HK-2 (cell line): ENCODE data around the gene HTR1E.
A peak's percentile ranks its signal among the peaks of the same experiment; 100 is the strongest.
"Not testable (repeated sequence)": the region's sequence is repeated elsewhere in the genome, so short reads cannot be mapped to it uniquely, and the experiment has no call there.

ENCODE experiments used
- DNase-seq: peaks from one replicate; pipeline ENCODE4 v3.0.0-alpha.2; 2018; ENCODE audit not compliant: unreplicated experiment

The HTR1E gene, protein sequence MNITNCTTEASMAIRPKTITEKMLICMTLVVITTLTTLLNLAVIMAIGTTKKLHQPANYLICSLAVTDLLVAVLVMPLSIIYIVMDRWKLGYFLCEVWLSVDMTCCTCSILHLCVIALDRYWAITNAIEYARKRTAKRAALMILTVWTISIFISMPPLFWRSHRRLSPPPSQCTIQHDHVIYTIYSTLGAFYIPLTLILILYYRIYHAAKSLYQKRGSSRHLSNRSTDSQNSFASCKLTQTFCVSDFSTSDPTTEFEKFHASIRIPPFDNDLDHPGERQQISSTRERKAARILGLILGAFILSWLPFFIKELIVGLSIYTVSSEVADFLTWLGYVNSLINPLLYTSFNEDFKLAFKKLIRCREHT

DNA sequence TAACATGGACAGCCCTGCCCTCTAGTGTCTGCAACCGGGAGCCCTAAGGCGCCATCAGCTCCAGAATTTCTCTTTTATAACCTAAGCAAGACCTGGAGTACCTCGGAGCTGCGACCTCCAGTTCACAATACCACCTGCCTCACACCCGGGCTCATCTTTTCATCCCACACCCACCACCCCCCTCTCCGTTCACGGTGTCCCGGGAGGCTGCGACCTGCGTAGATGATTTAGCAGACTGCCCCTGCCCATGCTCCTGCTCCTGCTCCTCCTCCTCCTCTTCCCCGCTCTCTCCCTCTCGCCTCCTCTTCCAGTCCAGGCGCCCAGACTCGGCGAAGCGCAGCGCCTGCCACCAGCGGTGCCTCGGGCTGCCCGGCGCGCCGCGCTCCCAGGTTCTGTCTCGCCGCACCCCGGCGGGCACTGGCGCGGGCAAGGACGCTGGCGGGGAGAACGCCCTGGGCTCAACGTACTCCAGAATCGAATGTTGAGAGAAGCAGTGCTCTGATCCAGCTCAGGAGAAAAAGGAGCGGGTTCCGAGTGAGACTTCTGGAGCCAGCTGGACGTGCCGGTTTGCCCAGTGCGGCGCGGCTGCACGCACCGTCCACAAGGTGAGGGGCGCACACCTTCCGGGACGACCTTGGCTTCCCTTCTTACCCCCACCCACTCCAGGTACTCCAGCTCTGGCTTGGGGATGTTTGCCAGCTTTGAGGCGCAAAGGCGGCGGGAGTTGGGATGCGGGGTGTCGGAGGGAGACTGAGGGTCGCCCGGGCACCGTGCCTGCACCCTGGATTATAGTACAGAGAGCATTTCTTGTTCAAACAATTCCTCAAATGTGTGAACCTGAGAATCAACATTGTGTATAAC lies at the start of gene HTR1E:
HTR1E (plus strand) TSS at position 310 of the 861 bp plus-strand sequence. CDS start 77,807 bp downstream, outside the sequence.
- DNase-seq: peak; percentile 22

DNA sequence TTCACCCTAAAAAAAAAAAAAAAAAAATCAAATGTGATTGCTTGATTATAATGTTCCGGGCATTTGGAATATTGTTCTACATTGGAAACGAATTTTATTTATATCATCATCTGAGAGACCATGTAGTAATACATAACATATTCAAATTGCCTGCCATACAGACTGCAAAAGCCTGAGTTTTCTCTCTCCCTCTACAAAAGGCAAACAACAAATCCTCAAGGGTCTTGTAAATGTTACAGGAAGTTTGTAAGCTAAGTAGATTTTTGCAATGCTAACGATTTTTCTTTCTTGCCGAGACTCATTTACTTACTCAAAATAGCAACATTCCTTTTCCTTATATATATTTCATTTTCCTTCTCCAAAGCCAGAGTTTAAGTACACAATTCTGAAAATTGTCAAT lies 49.0 kb upstream of the HTR1E start:
- no peak for DNase-seq

DNA sequence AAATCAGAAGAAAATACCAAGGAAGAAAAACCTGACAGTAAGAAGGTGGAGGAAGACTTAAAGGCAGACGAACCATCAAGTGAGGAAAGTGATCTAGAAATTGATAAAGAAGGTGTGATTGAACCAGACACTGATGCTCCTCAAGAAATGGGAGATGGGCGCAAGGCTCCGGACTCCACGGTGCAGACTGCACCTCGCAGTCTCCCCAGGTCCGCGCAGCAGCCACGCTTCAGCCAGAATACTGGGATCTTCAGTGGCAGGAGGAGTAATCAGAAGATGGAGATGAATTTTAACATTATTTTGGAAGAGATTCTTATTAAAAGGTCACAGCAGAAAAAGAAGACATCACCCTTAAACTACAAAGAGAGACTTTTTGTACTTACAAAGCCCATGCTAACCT lies 40.1 kb upstream of the HTR1E start:
- not testable (repeated sequence) for DNase-seq

DNA sequence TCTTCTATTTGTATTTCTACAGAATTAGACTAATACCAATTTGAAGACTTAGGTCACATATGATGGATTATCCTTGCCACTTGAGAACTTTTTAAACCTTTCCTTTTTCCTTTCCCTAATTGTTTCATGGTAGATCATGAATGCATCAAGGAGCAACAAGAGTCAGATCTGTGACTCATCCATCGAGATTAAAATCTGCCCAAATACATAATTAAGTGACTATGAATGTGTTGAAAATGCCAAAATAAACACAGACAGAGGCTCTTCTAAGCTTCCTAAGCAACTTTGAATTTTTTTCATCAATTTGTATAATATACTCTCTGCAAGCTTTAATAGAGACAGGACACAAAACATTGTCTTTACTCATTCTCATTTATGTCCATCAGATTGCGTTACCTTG lies 23.5 kb upstream of the HTR1E start:
- no peak for DNase-seq

DNA sequence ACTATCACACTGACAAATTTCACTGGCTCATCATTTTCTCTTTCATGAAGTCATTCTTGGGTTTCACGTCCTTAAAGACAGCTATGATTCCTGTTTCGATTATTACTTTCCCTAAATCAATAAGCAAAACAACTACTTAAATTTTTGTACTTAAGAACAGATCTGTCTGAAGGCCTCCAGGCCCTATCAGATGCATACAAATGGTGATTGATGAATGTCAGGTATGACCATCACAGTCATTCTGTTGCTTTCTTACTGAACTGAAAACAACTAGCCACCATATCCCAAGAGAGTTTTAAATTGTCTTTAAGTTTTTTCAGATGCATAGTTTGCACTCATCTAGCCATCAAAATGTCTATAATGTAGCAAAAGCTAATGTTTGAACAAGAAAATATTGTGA lies 20.9 kb upstream of the HTR1E start:
- no peak for DNase-seq

DNA sequence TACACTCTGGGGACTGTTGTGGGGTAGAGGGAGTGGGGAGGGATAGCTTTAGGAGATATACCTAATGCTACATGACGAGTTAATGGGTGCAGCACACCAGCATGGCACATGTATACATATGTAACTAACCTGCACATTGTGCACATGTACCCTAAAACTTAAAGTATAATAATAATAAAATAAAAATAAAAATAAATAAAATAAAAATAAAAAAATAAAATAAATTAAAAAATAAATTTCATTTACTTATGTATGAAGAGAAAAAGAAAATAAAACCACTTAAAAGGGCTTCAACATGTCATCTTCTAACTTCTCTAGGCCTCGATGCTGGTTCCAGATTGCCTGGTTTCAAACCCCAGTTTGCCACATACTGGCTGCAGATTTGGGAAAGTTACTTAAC lies 10.2 kb upstream of the HTR1E start:
- DNase-seq: not testable (repeated sequence)

DNA sequence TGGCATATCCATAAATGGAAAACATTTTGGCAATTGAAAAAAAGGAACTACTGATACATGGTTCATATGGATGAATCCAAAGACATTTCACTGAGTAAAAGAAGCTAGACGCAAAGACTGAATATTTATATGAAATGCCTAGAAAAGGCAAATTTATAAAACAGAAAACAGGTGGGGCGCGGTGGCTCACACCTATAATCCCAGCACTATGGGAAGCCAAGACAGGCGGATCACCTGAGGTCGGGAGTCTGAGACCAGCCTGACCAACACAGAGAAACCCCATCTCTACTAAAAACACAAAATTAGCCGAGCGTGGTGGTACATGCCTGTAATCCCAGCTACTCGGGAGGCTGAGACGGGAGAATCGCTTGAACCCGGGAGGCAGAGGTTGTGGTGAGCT lies 9.5 kb upstream of the HTR1E start:
- DNase-seq: not testable (repeated sequence)

DNA sequence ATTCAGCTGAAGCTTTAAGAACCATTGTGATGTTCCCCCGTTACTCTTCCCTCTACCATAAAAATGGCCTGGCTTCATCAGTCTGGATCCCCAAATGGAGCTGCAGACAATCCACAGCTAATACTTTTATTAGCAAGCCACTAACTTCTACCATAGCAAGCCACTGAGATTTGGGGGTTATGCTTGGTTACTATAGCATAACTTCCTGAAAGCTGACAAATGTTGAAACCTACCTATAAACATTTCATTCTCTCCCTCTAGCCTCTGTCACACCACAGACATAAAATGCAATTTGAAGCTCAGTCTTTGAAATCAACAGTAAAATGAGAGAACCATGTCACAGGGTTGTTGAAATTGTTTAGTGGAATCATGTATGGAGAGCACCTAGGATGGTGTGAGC lies 3.0 kb upstream of the HTR1E start:
- DNase-seq: no peak

DNA sequence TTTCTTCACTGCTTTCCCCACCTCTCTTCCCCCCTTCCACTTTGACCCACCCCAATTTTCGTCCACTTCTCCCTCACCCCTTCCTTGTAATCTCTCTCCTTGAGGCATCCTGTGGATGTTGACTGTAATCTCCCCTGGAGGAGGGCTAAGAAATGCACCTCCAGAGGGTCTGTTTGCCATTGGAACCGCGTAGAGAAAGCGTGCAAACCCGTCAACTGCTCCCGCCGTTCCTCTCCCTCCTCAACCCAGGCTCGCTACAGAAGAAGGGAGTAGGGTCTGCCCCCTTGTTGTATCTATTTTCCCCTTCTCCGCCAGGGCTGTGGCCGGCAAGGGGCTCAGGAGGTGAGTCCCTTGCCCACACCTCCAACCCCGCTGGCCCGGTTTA lies 502 bp upstream of the HTR1E start:
- no peak for DNase-seq

DNA sequence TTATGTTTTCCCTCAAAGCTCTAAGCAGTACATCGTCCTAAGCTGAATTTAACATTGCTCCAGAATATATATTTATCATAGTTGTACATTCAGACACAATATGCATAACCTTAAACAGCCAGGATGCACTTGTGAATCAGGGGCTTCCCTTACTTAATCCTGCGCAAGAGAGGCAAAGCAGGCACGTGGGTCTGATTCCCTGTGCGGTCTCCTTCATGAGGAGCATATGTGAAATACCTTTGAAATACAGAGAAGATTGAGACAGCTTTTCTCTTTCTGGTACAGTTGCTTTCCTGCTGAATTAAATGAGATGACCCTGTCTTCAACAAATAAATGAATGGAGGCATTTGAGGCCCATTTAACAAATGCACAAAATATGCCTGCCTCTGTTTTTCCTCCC lies 1.5 kb downstream of the HTR1E start:
- no peak for DNase-seq

DNA sequence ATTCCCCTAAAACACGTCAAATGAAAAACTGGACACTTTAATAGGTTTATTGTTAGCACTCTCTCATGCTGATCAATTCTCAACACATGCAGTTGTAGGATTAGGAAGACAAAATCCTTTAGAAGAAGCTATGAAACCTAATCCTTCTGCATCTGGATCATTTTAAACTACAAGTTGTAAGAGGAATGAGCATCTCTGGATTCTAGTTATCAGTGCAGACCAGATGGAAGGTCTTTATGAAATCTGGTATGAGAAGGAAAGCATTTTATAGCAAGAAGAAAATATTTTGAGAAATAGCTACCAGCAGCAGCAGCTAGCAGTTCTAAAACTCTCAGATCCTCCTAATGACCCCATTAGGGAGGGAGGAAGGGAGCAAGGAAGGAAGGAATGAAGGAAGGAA lies 4.1 kb downstream of the HTR1E start:
- DNase-seq: no peak

DNA sequence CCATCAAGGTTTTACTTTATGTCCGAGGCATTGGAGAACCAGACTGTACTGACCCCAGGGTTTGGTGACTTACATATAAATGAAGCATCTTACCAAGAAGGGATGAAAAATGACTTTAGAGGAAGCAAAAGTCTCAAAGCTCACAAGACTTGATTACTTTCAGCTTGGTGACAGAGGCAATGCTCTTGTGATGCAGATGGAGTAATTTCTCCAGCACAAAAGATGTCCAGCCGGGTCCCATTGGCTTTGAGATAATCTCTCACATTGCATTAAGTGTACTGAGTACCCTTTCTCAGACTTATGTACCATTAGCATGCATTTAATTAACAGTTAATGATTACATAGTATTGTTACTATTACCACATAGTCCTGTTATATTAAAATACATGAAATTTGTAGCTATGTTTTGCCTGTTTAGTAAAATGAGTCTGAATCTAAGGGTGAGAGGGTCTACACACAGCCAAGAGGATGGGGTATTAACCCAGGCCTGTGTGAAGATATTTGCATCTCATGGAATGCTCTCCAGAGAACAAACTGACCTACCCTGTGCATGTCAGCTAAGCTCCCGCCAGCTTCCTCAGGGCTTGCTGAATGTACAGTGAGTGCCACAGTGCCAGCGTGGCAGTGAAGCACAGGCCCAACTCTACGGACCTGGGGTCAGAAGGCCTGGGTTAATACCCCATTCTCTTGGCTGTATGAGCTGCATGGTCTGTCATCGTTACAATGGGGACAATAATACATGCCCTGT lies 5.6 kb downstream of the HTR1E start:
- no peak for DNase-seq

DNA sequence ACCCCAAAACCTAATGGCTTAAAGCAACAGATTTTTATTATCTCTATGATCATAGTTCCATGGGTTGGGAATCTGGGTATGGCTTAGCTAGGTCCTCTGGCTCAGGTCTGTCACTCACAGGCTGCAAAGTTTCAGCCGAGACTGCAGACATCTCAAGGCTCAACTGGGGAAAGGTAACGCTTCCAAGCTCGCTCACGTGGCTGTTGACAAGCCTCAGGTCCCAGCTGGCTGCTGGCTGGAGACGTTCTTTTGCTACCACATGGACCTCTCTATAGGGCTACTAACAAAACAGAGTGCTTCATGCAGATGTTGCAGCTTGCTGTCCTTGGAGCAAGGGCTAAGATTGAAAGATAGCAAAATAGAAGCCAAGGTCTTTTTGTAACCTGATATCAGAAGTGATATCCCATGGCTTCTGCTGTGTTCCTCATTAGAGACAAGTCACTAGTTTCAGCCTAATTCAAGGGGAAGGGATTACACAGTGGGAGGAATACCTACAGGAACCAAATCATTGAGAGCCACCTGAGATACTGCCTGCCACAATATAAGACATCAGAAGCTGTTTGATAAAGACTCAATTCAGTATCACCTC lies 6.6 kb downstream of the HTR1E start:
- DNase-seq: no peak

DNA sequence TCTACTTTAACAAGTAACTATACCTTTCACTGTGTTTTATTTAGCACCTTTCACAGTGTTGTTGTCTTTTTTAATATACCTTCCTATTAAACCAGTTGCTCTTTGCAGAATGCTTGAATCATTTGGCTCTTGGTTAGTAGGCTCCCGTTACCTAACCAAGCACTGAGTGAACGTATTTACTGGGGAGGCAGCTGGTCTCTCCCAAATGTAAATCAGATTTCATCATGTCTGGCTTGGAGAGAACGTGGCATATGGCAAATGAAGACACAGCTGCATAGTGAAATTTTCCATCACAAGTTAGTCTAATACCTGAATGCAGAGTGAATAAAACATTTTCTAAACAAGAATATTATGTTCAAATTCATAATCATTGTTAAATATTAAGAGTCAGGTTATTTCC lies 12.4 kb downstream of the HTR1E start:
- DNase-seq: no peak

DNA sequence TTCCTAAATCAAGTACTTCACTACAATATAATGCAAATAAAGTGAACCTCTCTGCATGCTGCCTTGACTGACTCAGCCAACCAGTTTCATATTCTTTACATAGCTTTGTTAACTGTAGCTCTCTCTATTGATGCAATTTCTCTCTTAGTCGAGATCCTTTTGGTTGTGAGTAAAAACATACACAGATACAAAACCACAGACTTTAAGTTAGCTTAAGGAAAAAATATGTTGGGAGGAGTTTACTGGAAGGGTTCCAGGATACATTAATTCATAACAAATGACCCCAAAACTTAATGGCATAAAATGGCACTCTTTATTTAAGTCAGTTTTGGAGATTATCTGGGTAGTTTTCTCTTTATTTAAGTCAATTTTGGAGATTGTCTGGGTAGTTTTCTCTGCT lies 15.7 kb downstream of the HTR1E start:
- no peak for DNase-seq

DNA sequence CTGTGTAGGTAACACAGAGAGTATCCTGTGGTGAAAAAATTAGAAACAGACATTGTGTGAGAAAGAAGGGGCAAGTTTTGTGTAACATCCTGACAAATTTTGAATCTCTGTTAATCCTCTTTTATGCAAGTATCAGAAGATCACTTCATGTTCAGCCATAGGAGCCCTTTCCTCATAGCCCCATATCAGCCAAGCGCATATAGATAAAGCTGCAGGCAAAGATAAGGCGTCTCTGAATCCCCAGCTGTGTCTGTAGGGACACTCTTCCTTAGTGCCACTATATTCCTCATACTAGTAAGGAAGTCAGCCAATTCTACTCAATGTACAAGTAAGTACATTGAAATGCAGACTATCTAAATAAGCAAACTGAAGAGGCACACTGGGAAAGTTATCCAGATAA lies 22.3 kb downstream of the HTR1E start:
- DNase-seq: no peak

DNA sequence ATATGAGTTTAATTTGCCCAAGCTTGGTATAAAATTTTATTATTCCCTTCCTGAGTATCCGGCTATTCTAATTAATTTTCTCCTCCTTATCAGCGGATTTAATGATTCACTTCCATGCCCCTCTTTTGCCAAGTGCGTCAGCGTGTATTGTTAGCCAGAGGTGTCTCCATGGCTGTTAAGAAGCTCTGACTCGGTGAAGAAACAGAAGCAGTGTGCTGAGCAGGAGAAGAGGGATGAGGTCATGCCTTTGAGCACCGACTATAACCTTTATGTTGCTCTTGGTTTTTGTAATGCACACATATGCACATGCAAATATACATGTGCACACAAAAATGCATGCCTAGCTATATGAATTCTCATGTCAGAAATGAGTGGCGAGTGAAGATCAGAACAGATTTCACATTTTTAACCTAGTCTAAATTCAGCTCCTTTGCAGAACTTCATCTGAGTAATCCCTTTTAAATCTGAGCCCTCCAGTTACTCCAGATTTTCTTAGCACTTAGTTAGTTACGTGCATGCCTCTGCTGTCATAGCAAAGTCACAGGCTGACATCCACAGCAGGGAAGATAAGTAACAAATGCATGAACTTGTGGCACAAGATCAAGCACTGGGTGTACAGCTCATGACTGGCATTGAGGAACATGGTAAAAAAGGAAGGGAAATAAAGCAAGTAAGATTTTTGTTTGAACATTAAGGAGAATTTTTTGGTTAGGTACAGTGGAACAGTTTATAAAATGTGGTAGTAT lies 24.3 kb downstream of the HTR1E start:
- no peak for DNase-seq

DNA sequence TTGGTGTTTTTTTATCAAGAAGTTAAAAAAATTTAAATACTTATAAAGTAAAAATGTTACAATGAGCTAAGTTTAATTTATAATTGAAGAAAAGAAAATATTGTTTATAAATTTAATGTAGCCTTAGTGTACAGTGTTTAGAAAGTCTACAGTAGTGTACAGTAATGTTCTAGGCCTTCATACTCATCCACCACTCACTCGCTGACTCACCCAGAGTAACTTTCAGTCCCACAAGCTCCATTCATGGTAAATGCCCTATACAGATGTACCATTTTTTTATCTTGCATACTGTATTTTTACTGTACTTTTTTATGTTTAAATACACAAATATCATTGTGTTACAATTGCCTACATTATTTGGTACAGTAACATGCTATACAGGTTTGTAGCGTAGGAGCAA lies 26.0 kb downstream of the HTR1E start:
- DNase-seq: no peak

DNA sequence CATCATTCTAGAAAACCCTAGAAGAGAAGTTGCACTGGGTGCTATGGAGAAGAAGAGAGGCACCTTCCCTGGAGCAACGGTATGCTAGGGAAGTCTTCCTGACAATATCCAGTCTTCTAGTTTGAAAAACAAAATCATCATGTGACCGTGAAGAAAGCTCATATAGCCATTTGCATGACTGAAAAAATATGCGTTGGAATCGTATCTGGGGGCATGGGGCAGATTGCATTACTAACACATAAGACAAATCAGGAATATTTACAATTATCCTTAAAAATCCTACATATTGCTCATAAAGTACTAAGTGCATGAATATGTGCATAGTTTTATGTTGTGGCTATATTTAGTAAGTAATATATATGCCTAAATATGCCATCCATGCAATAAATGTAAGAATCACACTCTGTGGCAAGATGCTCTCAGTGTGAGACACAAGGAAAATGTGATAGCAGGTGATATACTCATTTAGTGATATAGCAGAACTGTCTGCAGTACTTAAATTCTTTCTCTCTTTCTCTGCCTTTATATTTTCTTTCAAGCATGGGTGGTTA lies 26.8 kb downstream of the HTR1E start:
- no peak for DNase-seq

DNA sequence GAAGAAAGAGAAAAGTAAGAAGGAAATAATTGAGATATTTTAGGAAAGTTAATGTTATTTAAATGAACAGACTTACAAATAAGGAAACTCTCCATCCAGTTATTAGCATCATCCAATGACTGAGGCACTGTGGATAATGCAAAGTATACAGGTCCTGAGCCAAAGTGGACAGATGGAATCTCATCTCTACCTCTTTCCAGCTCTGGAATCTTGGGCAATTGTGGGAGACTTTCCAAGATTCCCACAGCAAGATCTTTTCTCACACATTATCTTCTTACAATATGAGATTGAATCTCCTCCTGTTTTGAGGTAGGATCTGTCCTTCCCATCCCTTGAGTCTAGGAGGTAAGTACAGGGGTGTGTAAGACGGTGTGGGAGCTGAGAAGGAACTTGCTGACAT lies 28.9 kb downstream of the HTR1E start:
- no peak for DNase-seq

DNA sequence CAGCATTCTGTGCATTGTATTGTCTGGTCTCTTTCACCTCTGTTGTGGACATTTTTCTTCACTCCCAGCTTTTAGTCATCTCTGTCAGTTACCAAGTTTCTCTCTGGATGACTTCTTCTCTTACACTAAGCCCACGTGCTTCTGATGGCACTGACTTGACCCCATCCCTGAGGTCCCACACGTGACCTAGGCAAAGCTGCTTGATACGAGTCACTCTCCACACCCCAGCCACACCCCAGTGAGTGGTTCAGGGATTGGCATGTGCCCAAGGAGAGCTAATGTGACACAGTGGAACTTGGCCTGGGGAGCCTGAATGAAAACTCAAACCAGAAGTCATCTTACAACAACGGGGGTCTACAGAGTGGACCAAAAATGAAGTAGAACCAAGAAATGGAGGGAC lies 32.2 kb downstream of the HTR1E start:
- no peak for DNase-seq
